ENCODE results near the gene SLC12A7. TPM values are rescaled to one million over a fixed set of nuclear protein-coding genes. Genes with fewer than 3 reads are reported as not detected.

Gene SLC12A7
- total and polyA plus RNA-seq, 2 of the 13 experiments (the other 11 are each of a cell fraction or from before 2014, with no cell fraction given), result 14.0 to 18.5 TPM

DNA sequence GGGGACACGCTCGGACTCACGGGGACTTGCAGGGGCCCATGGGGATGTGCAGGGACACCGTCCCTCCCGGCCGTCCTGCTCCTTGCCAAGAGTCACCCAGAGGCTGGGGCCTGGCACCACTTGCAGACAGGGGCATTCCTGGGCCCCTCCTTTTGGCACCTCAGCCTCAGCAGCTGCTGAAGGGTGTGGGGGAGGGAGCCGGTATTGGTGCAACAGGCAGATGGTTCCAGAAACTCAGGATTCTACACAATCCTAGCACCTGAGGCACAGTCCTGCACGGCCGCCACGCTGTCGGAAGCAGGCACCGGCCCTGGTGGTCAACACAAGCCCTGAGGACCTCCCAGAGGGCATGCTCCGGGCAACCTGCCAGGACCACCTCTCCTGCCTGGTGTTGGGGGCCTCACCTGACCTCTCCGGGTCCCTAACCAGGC, 19.3 kb upstream of the SLC12A7 start (continued):
- TF ChIP-seq, protein P1, sequence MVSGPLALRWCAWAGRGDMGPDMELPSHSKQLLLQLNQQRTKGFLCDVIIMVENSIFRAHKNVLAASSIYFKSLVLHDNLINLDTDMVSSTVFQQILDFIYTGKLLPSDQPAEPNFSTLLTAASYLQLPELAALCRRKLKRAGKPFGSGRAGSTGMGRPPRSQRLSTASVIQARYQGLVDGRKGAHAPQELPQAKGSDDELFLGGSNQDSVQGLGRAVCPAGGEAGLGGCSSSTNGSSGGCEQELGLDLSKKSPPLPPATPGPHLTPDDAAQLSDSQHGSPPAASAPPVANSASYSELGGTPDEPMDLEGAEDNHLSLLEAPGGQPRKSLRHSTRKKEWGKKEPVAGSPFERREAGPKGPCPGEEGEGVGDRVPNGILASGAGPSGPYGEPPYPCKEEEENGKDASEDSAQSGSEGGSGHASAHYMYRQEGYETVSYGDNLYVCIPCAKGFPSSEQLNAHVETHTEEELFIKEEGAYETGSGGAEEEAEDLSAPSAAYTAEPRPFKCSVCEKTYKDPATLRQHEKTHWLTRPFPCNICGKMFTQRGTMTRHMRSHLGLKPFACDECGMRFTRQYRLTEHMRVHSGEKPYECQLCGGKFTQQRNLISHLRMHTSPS (CRISPR knock-in tag; IDR thresholded peaks at IDR 0.05; ENCODE audit: low read depth), result no peak
- TF ChIP-seq ZNF121 (CRISPR knock-in tag; IDR thresholded peaks at IDR 0.05) (no peak), YEATS4 (CRISPR knock-in tag; IDR thresholded peaks at IDR 0.05; ENCODE audit: borderline replicate concordance) (no peak), ZNF180 (CRISPR knock-in tag; IDR thresholded peaks at IDR 0.05; ENCODE audit: borderline replicate concordance, low read depth) (no peak), ZNF766 (CRISPR knock-in tag; IDR thresholded peaks at IDR 0.05; ENCODE audit: borderline replicate concordance) (no peak), PITX1 (CRISPR knock-in tag; IDR thresholded peaks at IDR 0.05) (no peak), REXO4 (CRISPR knock-in tag; IDR thresholded peaks at IDR 0.05; ENCODE audit: borderline replicate concordance) (no peak), ZNF781 (CRISPR knock-in tag; IDR thresholded peaks at IDR 0.05; ENCODE audit: borderline replicate concordance, not compliant biosample characterization) (no peak)

DNA sequence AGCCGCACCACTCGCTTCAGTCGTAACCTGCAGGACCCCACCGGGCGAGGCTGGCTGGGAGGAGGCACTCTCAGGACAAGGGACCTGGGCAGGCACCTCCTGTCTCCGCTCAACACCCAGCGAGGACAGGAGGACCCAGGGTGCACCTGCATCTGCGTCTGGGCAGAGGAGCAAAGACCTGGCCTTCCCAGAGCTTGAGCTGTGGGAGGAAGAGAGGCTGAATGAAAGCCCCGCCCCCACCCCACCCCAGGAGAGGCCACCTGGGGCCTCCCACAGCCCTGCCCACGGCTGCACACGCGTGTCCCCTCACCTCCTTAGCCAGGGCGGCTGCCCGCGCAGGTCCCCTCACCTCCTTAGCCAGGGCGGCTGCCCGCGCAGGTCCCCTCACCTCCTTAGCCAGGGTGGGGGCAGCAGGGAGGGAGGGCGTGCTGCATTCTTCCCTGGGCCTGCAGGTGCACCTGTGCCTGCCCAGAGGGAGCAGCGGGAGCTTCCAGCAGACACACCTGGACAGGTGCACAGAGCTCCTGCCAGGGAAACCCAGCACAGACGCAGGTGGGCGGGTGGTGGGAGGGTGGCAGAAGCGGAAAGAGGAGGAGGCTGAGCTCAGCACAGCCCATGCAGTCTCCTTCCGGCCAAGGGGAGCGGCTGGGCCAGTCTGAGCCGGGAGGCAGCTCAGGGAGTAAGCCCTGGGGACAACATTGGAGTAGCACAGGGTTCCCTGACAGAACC, 18.5 kb upstream of the SLC12A7 start:
- H3K36me3 ChIP-seq (replicated peaks in 1 of 2; ENCODE audit: control insufficient read depth in 1 of 2, insufficient read depth in 2 of 2, low read length in 2 of 2), result no peaks in the 10 kb centered on the region
- no peak overlapping the region for H3K27ac ChIP-seq (ENCODE audit: extremely low read length, insufficient read depth, low read length)
- H2AFZ ChIP-seq (ENCODE audit: low read length), result no peak overlapping the region
- CTCF ChIA-PET (ENCODE audit: low intra/inter-chr PET ratio, low total read pairs), result no interaction called here
- peaks cover 3 to 76% of the 10 kb centered on the region in 2 experiments; a peak in 4 of 5 replicates for H3K27me3 ChIP-seq (ENCODE audit: control insufficient read depth in 1 of 2, insufficient read depth in 2 of 2, low read length in 2 of 2)
- no peak overlapping the region for H3K9ac ChIP-seq (ENCODE audit: insufficient read depth, low read depth, low read length)
- 5% methylated on average over 6 of the region's 26 CpGs for WGBS (ENCODE audit: low lambda C conversion rate)
- in situ Hi-C loops (cut with HindIII; ENCODE audit: extremely low pct_ligation_motif_present, low pct_unique_long_range_greater_than_20kb) (no loop called here), intact Hi-C loops (cut with micrococcal nuclease; ENCODE audit: unreplicated experiment) (no loop called here)
- no TSS peak for BruUV-seq (replicated peaks)
- no peaks in the 10 kb centered on the region for H3K79me2 ChIP-seq (ENCODE audit: insufficient read depth, low read length)
- POLR2A ChIA-PET, result interaction anchor here (1.4 to 3.2 kb wide), 2 partner anchors 11 to 24 kb away, joined by 4 to 22 read pairs; no protein-coding TSS in a partner anchor
- H3K4me2 ChIP-seq (ENCODE audit: low read depth, low read length), result peak overlapping the region; percentile 38; the same call in 1 of the 2 replicates
- peak overlapping the region in 1 of 3 experiments; percentile 3; a peak in 1 of 6 replicates for H3K4me3 ChIP-seq (replicated peaks in 1 of 3; ENCODE audit: insufficient read depth in 1 of 3, low read depth in 2 of 3, low read length in 3 of 3)
- no peaks in the 10 kb centered on the region for H3K9me3 ChIP-seq (ENCODE audit: low read length)
- FAIRE-seq (no peak), DNase-seq (ENCODE audit: low spot score) (no peak), ATAC-seq (peak; percentile 68)
- H4K20me1 ChIP-seq (ENCODE audit: insufficient read depth, low read length), result no peaks in the 10 kb centered on the region
- H3K4me1 ChIP-seq (ENCODE audit: insufficient read depth, low read length), result peaks cover 48% of the 10 kb centered on the region
- TF ChIP-seq, protein P2, sequence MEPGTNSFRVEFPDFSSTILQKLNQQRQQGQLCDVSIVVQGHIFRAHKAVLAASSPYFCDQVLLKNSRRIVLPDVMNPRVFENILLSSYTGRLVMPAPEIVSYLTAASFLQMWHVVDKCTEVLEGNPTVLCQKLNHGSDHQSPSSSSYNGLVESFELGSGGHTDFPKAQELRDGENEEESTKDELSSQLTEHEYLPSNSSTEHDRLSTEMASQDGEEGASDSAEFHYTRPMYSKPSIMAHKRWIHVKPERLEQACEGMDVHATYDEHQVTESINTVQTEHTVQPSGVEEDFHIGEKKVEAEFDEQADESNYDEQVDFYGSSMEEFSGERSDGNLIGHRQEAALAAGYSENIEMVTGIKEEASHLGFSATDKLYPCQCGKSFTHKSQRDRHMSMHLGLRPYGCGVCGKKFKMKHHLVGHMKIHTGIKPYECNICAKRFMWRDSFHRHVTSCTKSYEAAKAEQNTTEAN (CRISPR knock-in tag; conservative IDR thresholded peaks at IDR 0.05), result no peak
- no peak for TF ChIP-seq PLSCR1 (CRISPR knock-in tag; IDR thresholded peaks at IDR 0.05; ENCODE audit: borderline replicate concordance)
- TF ChIP-seq, protein P3, sequence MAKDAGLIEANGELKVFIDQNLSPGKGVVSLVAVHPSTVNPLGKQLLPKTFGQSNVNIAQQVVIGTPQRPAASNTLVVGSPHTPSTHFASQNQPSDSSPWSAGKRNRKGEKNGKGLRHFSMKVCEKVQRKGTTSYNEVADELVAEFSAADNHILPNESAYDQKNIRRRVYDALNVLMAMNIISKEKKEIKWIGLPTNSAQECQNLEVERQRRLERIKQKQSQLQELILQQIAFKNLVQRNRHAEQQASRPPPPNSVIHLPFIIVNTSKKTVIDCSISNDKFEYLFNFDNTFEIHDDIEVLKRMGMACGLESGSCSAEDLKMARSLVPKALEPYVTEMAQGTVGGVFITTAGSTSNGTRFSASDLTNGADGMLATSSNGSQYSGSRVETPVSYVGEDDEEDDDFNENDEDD (CRISPR knock-in tag; IDR thresholded peaks at IDR 0.05; ENCODE audit: borderline replicate concordance), result no peak
- TF ChIP-seq, protein P4, sequence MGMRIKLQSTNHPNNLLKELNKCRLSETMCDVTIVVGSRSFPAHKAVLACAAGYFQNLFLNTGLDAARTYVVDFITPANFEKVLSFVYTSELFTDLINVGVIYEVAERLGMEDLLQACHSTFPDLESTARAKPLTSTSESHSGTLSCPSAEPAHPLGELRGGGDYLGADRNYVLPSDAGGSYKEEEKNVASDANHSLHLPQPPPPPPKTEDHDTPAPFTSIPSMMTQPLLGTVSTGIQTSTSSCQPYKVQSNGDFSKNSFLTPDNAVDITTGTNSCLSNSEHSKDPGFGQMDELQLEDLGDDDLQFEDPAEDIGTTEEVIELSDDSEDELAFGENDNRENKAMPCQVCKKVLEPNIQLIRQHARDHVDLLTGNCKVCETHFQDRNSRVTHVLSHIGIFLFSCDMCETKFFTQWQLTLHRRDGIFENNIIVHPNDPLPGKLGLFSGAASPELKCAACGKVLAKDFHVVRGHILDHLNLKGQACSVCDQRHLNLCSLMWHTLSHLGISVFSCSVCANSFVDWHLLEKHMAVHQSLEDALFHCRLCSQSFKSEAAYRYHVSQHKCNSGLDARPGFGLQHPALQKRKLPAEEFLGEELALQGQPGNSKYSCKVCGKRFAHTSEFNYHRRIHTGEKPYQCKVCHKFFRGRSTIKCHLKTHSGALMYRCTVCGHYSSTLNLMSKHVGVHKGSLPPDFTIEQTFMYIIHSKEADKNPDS (CRISPR knock-in tag; IDR thresholded peaks at IDR 0.05), result no peak
